HepG2 (cell line): ENCODE measurements around the gene CALR. TPM values are rescaled to one million over a fixed set of nuclear protein-coding genes. Genes with fewer than 3 reads are reported as not detected.
"Not testable (repeated sequence)": the region's sequence is repeated elsewhere in the genome, so short reads cannot be mapped to it uniquely, and the experiment has no call there.

Experiments
- ATAC-seq: fragments of 200-7000 bp; cut with Tn5 transposase; 3 replicates; pipeline ENCODE4 v1.9.1; 2020; ENCODE audit warnings: mild to moderate bottlenecking, moderate library complexity
- BruUV-seq: library from RNA; stranded (reverse); fragments of 400-500 nt; replicated peaks from 2 replicates; lab custom pipeline; 2021; lab: Mats Ljungman, UMichigan
- CTCF ChIA-PET: fragments of 300-600 bp; formaldehyde crosslinking; extraction: SDS; loops from one replicate; lab custom pipeline; 2021; ENCODE audit warnings: low total read pairs, inconsistent platforms, low intra/inter-chr PET ratio; lab: Yijun Ruan, JAX
- POLR2A ChIA-PET: fragments of 350-600 bp; sonication (Branson Sonifier 250); formaldehyde crosslinking; loops from one replicate; lab custom pipeline; 2020; ENCODE audit warnings: antibody characterized with exemption, inconsistent platforms; lab: Yijun Ruan, JAX
- DNase-seq: peaks from one replicate; pipeline ENCODE4 v3.0.0-alpha.2; 2015; ENCODE audit warnings: low spot score
- FAIRE-seq: peaks from 3 replicates; lab custom pipeline; 2011; peaks lifted over from hg19 to GRCh38; lab: Jason Lieb, UNC
- H2AFZ ChIP-seq: one replicate; pipeline ENCODE4 v1.6.1; 2011; ENCODE audit warnings: low read length, inconsistent platforms
- H3K27ac ChIP-seq: fragments of 300-600 bp; 3 replicates; pipeline ENCODE4 v1.8.0; 2011; ENCODE audit warnings: mixed run types, mild to moderate bottlenecking, mixed read lengths, low read length, inconsistent platforms; ENCODE audit not compliant: insufficient read depth; ENCODE audit errors: extremely low read length
- H3K27me3 ChIP-seq, 2 experiments: fragments of 200-600 bp in 1 of 2; 2 replicates in 1 of 2; 3 replicates in 1 of 2; pipeline versions ENCODE4 v1.6.0 to v1.8.0; 2011; ENCODE audit warnings: low read length in 2 of 2, mild to moderate bottlenecking in 2 of 2, moderate library complexity in 2 of 2, inconsistent platforms in 1 of 2; ENCODE audit not compliant: insufficient read depth in 2 of 2, control insufficient read depth in 1 of 2
- H3K36me3 ChIP-seq, 2 experiments: fragments of 200-600 bp in 1 of 2; replicated peaks in 1 of 2; 2 replicates in 1 of 2; 3 replicates in 1 of 2; pipeline versions ENCODE4 v1.5.1 to v1.8.0; 2011; ENCODE audit warnings: low read length in 2 of 2, inconsistent platforms in 1 of 2; ENCODE audit not compliant: insufficient read depth in 2 of 2, control insufficient read depth in 1 of 2
- H3K4me1 ChIP-seq: 2 replicates; pipeline ENCODE4 v1.5.1; 2012; ENCODE audit warnings: low read length, inconsistent platforms; ENCODE audit not compliant: insufficient read depth
- H3K4me2 ChIP-seq: 2 replicates; pipeline ENCODE4 v1.6.0; 2011; ENCODE audit warnings: low read depth, low read length, inconsistent platforms
- H3K4me3 ChIP-seq, 3 experiments: fragments of 200-600 bp in 1 of 3; sonication (generic), shearing (Covaris generic) in 1 of 3; replicated peaks in 1 of 3; 2 replicates each; pipeline ENCODE4 v1.5.1; 2011 to 2016; ENCODE audit warnings: low read length in 3 of 3, inconsistent platforms in 2 of 3, low read depth in 2 of 3, mild to moderate bottlenecking in 2 of 3, control low read depth in 1 of 3, mixed read lengths in 1 of 3; ENCODE audit not compliant: insufficient read depth in 1 of 3
- H3K79me2 ChIP-seq: one replicate; pipeline ENCODE4 v1.6.1; 2011; ENCODE audit warnings: low read length, inconsistent platforms; ENCODE audit not compliant: insufficient read depth
- H3K9ac ChIP-seq: 2 replicates; pipeline ENCODE4 v1.6.0; 2011; ENCODE audit warnings: mild to moderate bottlenecking, low read depth, low read length, inconsistent platforms; ENCODE audit not compliant: insufficient read depth
- H3K9me3 ChIP-seq: 2 replicates; pipeline ENCODE4 v1.5.1; 2012; ENCODE audit warnings: mild to moderate bottlenecking, low read length
- H4K20me1 ChIP-seq: 2 replicates; pipeline ENCODE4 v1.6.0; 2011; ENCODE audit warnings: inconsistent platforms, mild to moderate bottlenecking, low read length, moderate library complexity; ENCODE audit not compliant: insufficient read depth
- ARNTL ChIP-seq: sonication (generic); formaldehyde crosslinking; IDR thresholded peaks from 2 replicates; pipeline ENCODE4 v1.4.0; 2020; ENCODE audit warnings: mild to moderate bottlenecking, missing genetic modification reagents
- DNMT1 ChIP-seq: sonication (generic); formaldehyde crosslinking; IDR thresholded peaks from 2 replicates; pipeline ENCODE4 v1.5.1; 2020; ENCODE audit warnings: mild to moderate bottlenecking, missing genetic modification reagents
- RAD21 ChIP-seq: fragments of 450-650 bp; formaldehyde crosslinking; IDR thresholded peaks from 2 replicates; pipeline ENCODE4 v1.5.0; 2020; ENCODE audit warnings: mild to moderate bottlenecking
- ZNF646 ChIP-seq: sonication (generic); formaldehyde crosslinking; IDR thresholded peaks from 2 replicates; pipeline ENCODE4 v1.9.0; 2021; ENCODE audit warnings: mild to moderate bottlenecking, missing genetic modification reagents
- WGBS: methylation state at CpG from one replicate; pipeline ENCODE4 v1.1.6; 2017; ENCODE audit warnings: low lambda C conversion rate; 5-methylcytosine and 5-hydroxymethylcytosine counted together
- in situ Hi-C: cut with HindIII; loops from 2 replicates; pipeline ENCODE4 v1.10.0; 2017; ENCODE audit warnings: low pct_unique_long_range_greater_than_20kb; ENCODE audit not compliant: extremely low pct_ligation_motif_present
- intact Hi-C: fragments of 100-400 bp; cut with micrococcal nuclease; formaldehyde crosslinking; loops from one replicate; pipeline ENCODE4 v1.10.0; 2022; ENCODE audit not compliant: unreplicated experiment
- polyA plus RNA-seq, 8 experiments: library from polyadenylated mRNA; depleted of rRNA in 3 of 8; stranded (reverse) in 7 of 8; unstranded in 1 of 8; fragments of >200 nt; fragmentation: Illumina TruSeq in 4 of 8; extraction: Trizol in 4 of 8; gene quantifications; 2 replicates each; pipeline versions ENCODE4 v1.2.1 to v1.2.3, GENCODE V29; 2011 to 2016; ENCODE audit warnings: low read depth in 4 of 8, missing spikeins in 1 of 8, mixed read lengths in 1 of 8; ENCODE audit not compliant: insufficient read depth in 1 of 8
- total RNA-seq, 5 experiments: library from RNA; depleted of rRNA; stranded (reverse); fragments of >200 nt; fragmentation: Illumina TruSeq; extraction: Trizol; gene quantifications; 2 replicates each; pipeline ENCODE4 v1.2.3, GENCODE V29; 2016; ENCODE audit warnings: low read depth in 1 of 5

Gene CALR
- total and polyA plus RNA-seq, 2 of the 13 experiments (the other 11 are each of a cell fraction or from before 2014, with no cell fraction given) = 898 to 934 TPM

DNA sequence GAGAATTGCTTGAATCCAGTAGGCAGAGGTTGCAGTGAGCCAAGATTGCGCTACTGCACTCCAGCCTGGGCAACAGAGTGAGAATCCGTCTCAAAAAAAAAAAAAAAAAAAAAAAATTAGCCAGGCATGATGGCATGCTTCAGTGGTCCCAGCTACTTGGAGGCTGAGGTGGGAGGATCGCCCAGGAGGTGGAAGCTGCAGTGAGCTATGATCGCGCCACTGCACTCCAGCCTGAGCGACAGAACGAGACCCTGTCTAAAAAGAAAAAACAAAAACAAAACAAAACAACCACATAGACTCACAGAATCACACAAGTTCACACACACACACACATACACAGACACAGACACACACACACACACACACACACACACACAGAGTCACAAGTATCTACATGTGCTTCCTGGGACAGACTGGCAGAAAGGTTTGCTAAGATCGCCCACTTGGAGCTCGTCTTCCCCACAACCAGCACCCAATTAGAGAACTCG lies 48.1 kb upstream of the CALR start:
- intact Hi-C loops = not testable (repeated sequence)
- H3K4me3 ChIP-seq = peak overlapping the region in 2 of 3 experiments; percentile 39 to 68; a peak in 4 of 6 replicates

More for the DNA sequence above, 48.1 kb upstream of the CALR start:
- Histone ChIP-seq H3K36me3 (peaks cover 6 to 13% of the 10 kb centered on the region in 2 experiments; a peak in 4 of 5 replicates), H3K27me3 (peaks cover 0 to 18% of the 10 kb centered on the region in 2 experiments; a peak in 3 of 5 replicates), H3K4me1 (peaks cover 46% of the 10 kb centered on the region), H3K27ac (peak overlapping the region; percentile 54), H3K9ac (0 out of 2 replicates have a peak overlapping the region, but pooled peaks have one; percentile 36), H3K4me2 (peak overlapping the region; percentile 96)
- DNase-seq, FAIRE-seq, CTCF ChIA-PET, H3K79me2 ChIP-seq, in situ Hi-C loops, ATAC-seq, H4K20me1 ChIP-seq, H3K9me3 ChIP-seq, H2AFZ ChIP-seq, BruUV-seq: not testable (repeated sequence)
- TF ChIP-seq ZNF646 (peak; percentile 73; the same call in 1 of the 2 replicates), RAD21 (CRISPR knock-in tag) (0 out of 2 replicates have a peak, but pooled peaks have one; percentile 9), DNMT1 (0 out of 2 replicates have a peak, but pooled peaks have one; percentile 13), ARNTL (CRISPR knock-in tag) (peak; percentile 42; the same call in 1 of the 2 replicates)
- POLR2A ChIA-PET = interaction anchor here (0.6 to 2.2 kb wide), 18 partner anchors 10 to 1142 kb away, joined by 3 to 26 read pairs (median 6); partner anchors contain the start of genes DNASE2, FARSA, GADD45GIP1 and JUNB
- WGBS = 47% methylated on average over 9 of the region's 10 CpGs
